NCI-H1092 (cell line): ENCODE results near the gene ZEB2.
"Not testable (repeated sequence)": the region's sequence is repeated elsewhere in the genome, so short reads cannot be mapped to it uniquely, and the experiment has no call there.

Experiments used
- DNase-seq: peaks from one replicate; lab custom pipeline; 2025; lab: John Stamatoyannopoulos, UW

ZEB2 gene

DNA sequence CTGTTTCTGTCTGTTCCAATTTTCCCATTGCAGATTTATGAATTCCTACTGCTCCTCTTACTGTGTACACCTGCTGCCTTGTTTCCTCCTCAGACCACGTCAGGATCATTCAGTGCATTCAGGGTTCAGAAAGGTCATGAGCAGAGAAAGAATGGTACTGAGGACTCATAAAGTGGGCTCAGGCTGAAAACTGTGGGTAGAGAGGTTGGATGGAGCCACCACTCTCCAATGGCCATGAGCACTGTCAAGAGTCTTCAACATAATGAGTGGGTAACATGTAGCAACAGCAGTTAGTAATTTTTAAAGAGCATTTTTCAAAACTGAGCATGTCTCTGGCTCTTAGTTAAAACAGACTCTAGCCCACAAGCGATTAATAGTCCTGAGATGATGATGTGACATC is 138.2 kb downstream of the ZEB2 start:
- no peak for DNase-seq

- DNase-seq = no peak
These were observed 140.0 kb downstream of the ZEB2 start for GRCh38 chr2:144379851-144380311.

GRCh38 chr2:144378551-144378950 is 141.4 kb downstream of the ZEB2 start:
- DNase-seq = no peak

DNA sequence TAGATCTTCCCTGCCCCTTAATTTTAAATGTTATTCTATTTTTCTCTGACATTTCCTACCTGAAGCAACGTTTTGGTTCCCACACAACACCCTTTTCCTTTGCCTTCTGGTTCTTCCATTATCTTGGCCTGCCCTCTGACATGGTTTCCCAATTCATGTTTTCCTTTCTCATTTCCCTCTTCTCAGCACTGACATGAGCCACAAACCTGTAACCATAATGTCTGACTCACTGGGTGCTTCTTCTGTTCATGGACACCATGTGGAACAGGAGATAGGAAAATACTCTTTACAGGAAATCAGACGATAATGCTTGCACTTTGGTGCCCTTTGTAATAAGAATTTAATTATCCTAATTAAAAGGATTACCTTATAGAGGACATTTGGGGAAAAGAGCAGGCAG is 142.0 kb downstream of the ZEB2 start:
- DNase-seq = no peak

DNA sequence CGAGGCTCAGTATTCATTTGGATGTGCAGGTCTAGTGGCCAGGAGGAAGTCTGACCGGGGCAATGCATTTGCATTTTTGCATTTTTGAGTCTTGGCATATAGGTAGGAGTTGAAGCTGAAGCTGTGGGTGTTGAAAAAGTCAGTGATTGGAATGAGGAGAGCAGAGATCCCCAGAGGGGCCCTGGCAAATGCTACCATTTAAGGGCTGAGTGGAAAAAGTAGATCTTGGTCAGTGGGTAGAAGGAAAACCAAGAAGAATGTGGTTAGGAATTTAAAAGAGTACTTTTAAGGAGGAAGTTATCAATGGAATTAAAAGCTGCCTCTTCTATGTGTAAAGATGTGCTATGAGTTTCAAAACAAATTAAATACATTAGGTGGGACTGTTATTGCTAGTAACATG is 143.0 kb downstream of the ZEB2 start:
- no peak for DNase-seq

DNA sequence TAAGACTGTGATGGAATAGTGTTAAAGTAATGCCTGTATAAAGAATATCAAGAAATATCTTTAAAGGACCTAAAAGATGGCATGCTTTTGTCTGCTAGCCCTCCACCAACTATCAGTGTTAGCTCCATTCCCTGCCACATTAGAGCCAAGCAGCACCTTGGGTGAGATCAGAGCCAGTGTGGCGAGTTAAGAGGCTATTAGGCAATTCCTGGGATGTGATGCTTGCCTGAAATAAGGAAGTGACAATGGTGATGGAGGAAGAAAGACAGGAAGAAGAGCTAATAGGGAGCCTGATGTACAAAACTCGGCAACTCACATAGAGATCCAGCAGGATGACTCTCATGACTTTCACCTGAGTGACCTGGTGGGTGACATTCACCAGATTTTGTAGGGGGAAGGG is 143.5 kb downstream of the ZEB2 start:
- DNase-seq = no peak

GRCh38 chr2:144374163-144374661 is 145.7 kb downstream of the ZEB2 start:
- no peak for DNase-seq

DNA sequence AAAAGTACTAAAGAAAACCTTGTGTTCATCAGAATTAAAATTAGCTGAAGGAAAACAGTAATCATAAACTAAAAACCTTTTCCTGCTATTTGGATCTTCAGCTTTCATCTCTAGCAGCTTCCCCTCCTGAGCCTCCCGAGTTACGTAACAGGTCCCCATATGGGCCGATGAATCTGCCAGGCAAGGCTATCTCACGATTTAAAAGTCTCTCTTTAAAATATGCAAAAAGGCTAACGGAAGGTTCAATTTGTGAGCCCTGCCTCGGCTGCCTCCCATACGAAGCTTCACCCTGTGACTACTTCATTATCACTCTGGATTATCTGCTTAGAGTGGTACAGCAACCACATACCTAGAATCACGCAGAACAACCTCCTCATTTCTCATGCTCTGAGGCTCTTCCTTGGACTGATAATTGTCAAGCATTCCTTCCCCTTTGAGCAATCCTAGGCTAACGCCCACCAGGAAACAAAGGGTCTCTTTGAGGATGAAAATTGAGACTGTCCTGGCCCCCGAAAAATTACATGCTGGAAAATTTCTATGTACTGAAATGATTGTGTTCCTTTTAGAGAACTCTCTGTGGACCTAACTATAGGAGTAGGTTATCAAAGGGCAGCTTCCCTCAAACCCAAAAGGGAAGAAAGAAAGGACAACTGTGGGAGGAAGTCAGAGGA is 147.4 kb downstream of the ZEB2 start:
- DNase-seq = no peak

- DNase-seq = no peak
These were observed 148.9 kb downstream of the ZEB2 start for GRCh38 chr2:144370937-144371584.

- no peak for DNase-seq
These were observed 150.5 kb downstream of the ZEB2 start for GRCh38 chr2:144369416-144369815.

DNA sequence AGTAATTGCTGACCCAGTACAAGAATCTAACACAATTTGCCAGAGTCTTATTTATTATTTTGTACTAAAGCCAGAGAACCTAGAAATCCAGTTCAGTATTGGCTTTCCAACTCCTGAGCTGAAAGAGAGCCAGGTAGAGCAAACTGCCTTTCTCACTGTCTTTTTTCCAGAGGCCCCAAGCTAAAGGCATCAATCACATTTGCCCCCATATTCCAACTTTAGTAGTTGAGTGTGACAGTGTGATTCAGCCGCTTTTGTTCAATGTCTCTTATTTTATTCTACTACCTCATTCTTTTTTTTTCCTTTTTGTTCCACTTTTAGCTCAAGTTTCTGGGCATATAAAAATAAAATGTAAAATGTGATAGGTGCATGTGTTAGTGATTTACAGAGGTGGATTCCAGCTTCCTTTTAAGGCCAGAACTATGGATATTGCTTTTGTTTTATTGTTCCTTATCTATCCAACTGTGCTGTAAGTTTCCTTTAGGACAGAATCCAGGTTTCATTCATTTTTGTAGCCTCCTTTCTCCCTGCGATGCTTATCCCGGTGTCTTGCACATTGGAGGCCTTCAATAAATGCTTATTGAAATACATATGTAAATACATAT is 153.0 kb downstream of the ZEB2 start:
- DNase-seq = no peak

GRCh38 chr2:144364944-144365738 is 154.8 kb downstream of the ZEB2 start:
- DNase-seq = no peak

DNA sequence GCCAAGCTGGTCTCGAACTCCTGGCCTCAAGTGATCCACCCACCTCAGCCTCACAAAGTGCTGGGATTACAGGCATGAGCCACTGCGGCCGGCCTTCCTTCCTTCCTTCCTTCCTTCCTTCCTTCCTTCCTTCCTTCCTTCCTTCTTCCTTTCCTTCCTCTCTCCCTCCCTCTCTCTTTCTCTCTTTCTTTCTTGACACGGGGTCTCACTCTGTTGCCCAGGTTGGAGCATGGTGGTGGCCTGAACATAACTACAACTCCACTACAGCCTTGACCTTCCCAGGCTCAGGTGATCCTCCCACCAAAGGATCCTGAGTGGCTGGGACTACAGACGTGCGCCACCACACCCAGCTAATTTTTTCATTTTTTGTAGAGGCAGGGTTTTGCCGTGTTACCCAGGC is 155.7 kb downstream of the ZEB2 start:
- DNase-seq = not testable (repeated sequence)

- no peak for DNase-seq
These were observed 157.5 kb downstream of the ZEB2 start for GRCh38 chr2:144362401-144362800.

DNA sequence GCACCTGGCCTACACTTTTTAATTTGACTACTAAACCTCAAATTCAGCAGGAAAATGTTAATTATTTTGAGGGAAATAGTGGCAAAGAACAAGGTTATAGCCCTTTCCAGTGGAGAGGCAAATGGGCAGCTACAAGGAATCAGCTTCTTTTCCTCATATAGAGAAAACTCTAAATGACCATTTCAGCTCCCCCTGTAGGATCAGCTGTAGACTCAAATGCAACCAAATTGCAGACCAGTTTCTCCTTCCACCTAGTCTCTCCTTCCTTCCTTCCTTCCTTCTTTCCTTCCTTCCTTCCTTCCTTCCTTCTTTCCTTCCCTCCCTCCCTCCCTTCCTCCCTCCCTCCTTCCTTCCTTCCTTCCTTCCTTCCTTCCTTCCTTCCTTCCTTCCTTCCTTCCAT is 158.2 kb downstream of the ZEB2 start:
- DNase-seq = no peak

GRCh38 chr2:144359684-144360083 is 160.2 kb downstream of the ZEB2 start:
- no peak for DNase-seq

DNA sequence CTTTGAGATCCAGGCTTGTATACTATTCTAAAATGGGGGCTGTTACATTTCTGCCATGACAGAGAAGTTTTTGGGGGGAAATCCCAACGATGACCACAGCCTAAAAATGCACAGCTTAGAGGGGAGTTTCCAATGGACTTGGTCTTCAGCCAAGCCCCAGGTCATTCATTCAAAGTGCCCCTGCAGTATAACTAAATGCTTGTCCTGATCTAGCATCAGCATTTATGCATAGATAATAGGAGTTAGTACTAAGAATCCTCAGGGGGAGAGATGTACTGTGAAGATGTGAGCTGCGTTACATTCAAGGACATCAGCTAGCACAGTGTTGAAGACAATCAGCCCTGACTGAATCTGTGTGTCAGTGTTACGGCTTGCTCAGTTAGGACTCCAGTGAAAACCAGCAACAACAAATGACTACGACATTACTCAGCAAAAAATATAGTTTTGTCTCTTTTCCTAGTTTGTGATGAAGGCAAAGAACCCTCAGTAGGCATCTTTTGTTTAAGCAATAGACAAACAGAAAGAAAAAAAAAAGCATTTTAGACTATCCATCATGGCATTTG is 160.9 kb downstream of the ZEB2 start:
- DNase-seq = no peak

GRCh38 chr2:144358374-144358964 is 161.4 kb downstream of the ZEB2 start:
- no peak for DNase-seq

DNA sequence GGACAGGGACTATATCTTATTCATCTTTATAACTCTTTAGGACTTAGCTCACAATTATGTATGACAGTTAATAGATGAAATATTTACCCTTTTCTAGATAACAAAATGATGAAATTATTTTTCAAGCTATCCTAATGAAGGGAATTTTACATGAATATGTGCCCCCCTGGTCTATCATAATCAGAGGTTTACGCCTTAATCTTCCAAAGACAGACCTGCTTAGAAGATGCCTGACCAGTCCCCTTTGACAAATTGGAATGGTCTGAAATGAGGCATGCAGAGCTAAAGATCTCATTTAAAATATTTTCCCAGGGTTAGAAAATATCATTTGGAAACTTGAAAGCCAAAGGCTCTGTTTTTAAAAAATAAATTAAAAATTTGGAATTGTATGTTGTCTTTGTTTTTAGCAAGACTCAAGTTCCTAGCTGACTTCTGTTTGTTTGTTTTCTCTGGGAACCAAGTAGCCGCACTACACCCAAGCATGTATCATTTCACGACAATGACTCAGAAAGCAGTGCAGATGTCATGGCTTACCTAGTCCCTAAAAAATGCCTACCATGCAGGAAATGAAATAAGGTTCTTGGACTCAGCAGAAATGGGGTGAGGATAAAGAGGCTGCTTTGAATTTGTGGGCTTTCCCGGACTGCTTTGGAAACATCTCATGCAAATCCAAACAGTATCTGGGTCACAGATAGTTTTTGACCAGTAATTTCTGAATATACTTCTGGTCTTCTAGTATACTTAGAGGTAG is 162.1 kb downstream of the ZEB2 start:
- DNase-seq = no peak

GRCh38 chr2:144356402-144356801 is 163.5 kb downstream of the ZEB2 start:
- DNase-seq = no peak

DNA sequence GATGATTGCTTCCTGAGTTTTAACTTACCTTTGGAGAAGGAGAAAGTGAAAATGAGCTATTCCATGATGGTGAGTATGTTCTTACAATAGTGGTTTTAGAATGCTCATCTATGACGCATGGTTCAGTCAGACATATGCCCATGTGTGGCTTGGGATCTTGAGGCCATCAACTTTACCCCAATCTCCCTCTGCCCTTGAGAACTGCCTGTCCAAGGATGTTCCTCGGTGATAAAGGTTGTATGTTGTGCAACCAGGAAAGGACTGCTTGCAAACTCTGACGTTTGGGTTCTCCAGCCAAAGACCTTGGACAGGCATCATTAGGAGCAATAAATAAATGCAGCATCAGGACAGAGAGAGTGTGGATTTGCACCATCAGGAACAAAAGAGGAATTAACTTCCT is 165.0 kb downstream of the ZEB2 start:
- DNase-seq = no peak
